Heart left ventricle (tissue), 13 donors: ENCODE measurements around the gene COMMD1.

ENCODE experiments used
- CTCF ChIP-seq, 12 donors: fragments of 200-600 bp; sonication (generic) in 4 of 12; IDR thresholded peaks; one replicate each; pipeline versions ENCODE4 v1.5.0 to v1.8.0; 2018 to 2022; ENCODE audit warnings: antibody characterized with exemption in 12 of 12, mild to moderate bottlenecking in 5 of 12
- POLR2A ChIP-seq, 2 donors: fragments of 450-650 bp; IDR thresholded peaks; one replicate each; pipeline ENCODE4 v1.6.1; 2017; ENCODE audit warnings: antibody characterized with exemption in 2 of 2, mild to moderate bottlenecking in 2 of 2, moderate library complexity in 2 of 2
- donor health status: ischemic (EF 13 %, LVEDD 7.1; RV severe dilation, severe dysfunction).
- donor health status: DM: no; HTN: yes; CAD: no.
- donor health status: DM: no; HTN: no; CAD: no.
- donor health status: ischemic (EF 25% LVEDD 6.9; RV normal size, moderate dysfunction).
- donor health status: ischemic (EF 25% LVEDD 5.7; RV mildly dilated, moderate dysfunction).
- donor health status: ischemic (EF 35%, LVEDD 5.7; RV mildly dilated, moderate dysfunction).
- donor health status: nonischemic (EF 11% LVEDD 7.7; RV severe dilation, severe dysfunction).
- donor health status: DM: yes; HTN: yes; CAD: no.
- donor health status: PGD.
- donor health status: ischemic (EF 29% LVEDD 5.4; RV normal size, mild dysfunction).
- donor health status: nonischemic (EF 23%, LVEDD 6.1; RV moderate dilation, normal function).

- TF ChIP-seq CTCF (IDR thresholded peaks at IDR 0.05) = no peak
- TF ChIP-seq POLR2A (IDR thresholded peaks at IDR 0.05) = no peak
Observed at GRCh38 chr2:61978522-61978921, 73.0 kb downstream of the COMMD1 start.
